Gastrocnemius medialis (tissue), 4 donors: ENCODE results near the gene LAMC1. TPM values are rescaled to one million over a fixed set of nuclear protein-coding genes. Genes with fewer than 3 reads are reported as not detected.

ENCODE experiments used
- ATAC-seq, 2 donors: fragments of 150-250 bp; one replicate each; pipeline ENCODE4 v1.9.1; 2016
- DNase-seq, 2 donors: peaks; one replicate each; pipeline ENCODE4 v3.0.0-alpha.2; 2019
- H3K27ac ChIP-seq, 4 donors: fragments of 200-600 bp; sonication (generic); 1 replicate in 1 of 4; 2 replicates in 3 of 4; pipeline ENCODE4 v1.5.1; 2016 to 2018; ENCODE audit warnings: mild to moderate bottlenecking in 2 of 4, moderate library complexity in 1 of 4
- H3K27me3 ChIP-seq, 3 donors: fragments of 200-600 bp; sonication (generic) in 2 of 3; 1 replicate in 1 of 3; 2 replicates in 2 of 3; pipeline versions ENCODE4 v1.5.1 to v1.6.0; 2016 to 2019; ENCODE audit warnings: mild to moderate bottlenecking in 1 of 3, moderate library complexity in 1 of 3
- H3K36me3 ChIP-seq, 2 donors: fragments of 200-600 bp; sonication (generic) in 1 of 2; one replicate each; pipeline ENCODE4 v1.5.1; 2017 to 2018
- H3K4me1 ChIP-seq, 2 donors: fragments of 200-600 bp; sonication (generic) in 1 of 2; one replicate each; pipeline ENCODE4 v1.5.1; 2016 to 2017; ENCODE audit warnings: mild to moderate bottlenecking in 2 of 2
- H3K4me3 ChIP-seq, 4 donors: fragments of 200-600 bp; sonication (generic) in 3 of 4; 1 replicate in 1 of 4; 2 replicates in 3 of 4; pipeline ENCODE4 v1.5.1; 2016 to 2019; ENCODE audit warnings: mild to moderate bottlenecking in 2 of 4
- H3K9me3 ChIP-seq, 3 donors: fragments of 200-600 bp; sonication (generic) in 2 of 3; 1 replicate in 1 of 3; 2 replicates in 2 of 3; pipeline ENCODE4 v1.5.1; 2016 to 2019
- CTCF ChIP-seq, 5 experiments: fragments of 450-650 bp in 3 of 5; fragments of 200-600 bp in 2 of 5; sonication (generic) in 2 of 5; IDR thresholded peaks in 4 of 5; conservative IDR thresholded peaks in 1 of 5; 1 replicate in 4 of 5; 2 replicates in 1 of 5; pipeline ENCODE4 v1.5.1; 2016 to 2019; ENCODE audit warnings: antibody characterized with exemption in 5 of 5, mild to moderate bottlenecking in 3 of 5, moderate library complexity in 3 of 5
- POLR2A ChIP-seq, 2 donors: fragments of 450-650 bp; IDR thresholded peaks; one replicate each; pipeline ENCODE4 v1.6.1; 2017; ENCODE audit warnings: antibody characterized with exemption in 2 of 2, mild to moderate bottlenecking in 2 of 2, moderate library complexity in 2 of 2
- in situ Hi-C, 4 donors: fragments of 200-750 bp; cut with MboI; loops; one replicate each; pipeline versions ENCODE4 v1.15.0 to v1.8.0; 2017; ENCODE audit warnings: low sequenced_read_pairs in 4 of 4
- intact Hi-C: fragments of 100-400 bp; cut with DNase I; formaldehyde crosslinking; loops from one replicate; pipeline ENCODE4 v1.15.1; 2023; ENCODE audit warnings: low total_unique reads
- total RNA-seq, 4 donors: library from RNA; depleted of rRNA; stranded (reverse); fragments of >200 nt; gene quantifications; one replicate each; pipeline versions ENCODE4 v1.1.0 to v1.2.3, GENCODE V29; 2016

Gene LAMC1
- total RNA-seq, 4 donors from 2014 or later: 96.1 to 161 (median 135) TPM

- H3K36me3 ChIP-seq: peaks cover 0 to 17% of the 10 kb centered on the region in 2 donors
- H3K9me3 ChIP-seq: no peaks in the 10 kb centered on the region
- H3K27ac ChIP-seq: peak overlapping the region in 3 of 4 donors; percentile 18 to 38 (median 31)
- in situ Hi-C loops: loop anchor here (25.0 kb wide), 2 partner anchors 148 to 273 kb away; partner anchors contain the start of genes SHCBP1L (in 4 of the 4) and DHX9 (in 1 of the 4)
- peaks cover 29 to 36% of the 10 kb centered on the region in 2 donors for H3K4me1 ChIP-seq
- no peaks in the 10 kb centered on the region for H3K27me3 ChIP-seq
- DNase-seq (no peak), ATAC-seq (no peak)
- TF ChIP-seq POLR2A (IDR thresholded peaks at IDR 0.05) (no peak), CTCF (IDR thresholded peaks at IDR 0.05 in 4 of 5, conservative IDR thresholded peaks at IDR 0.05 in 1 of 5) (no peak)
- intact Hi-C loops: no loop called here
- H3K4me3 ChIP-seq: no peak overlapping the region
These were observed 87.2 kb downstream of the LAMC1 start for GRCh38 chr1:183110326-183110880.

GRCh38 chr1:183114441-183114840, 91.2 kb downstream of the LAMC1 start:
- ATAC-seq (no peak), DNase-seq (no peak)
- Histone ChIP-seq H3K36me3 (peaks cover 6 to 58% of the 10 kb centered on the region in 2 donors), H3K9me3 (no peaks in the 10 kb centered on the region), H3K4me1 (peaks cover 12 to 18% of the 10 kb centered on the region in 2 donors), H3K27ac (peak overlapping the region in 1 of 4 donors; percentile 13), H3K4me3 (no peak overlapping the region), H3K27me3 (no peaks in the 10 kb centered on the region)
- in situ Hi-C loops (loop anchor here (25.0 kb wide), 2 partner anchors 152 to 277 kb away; partner anchors contain the start of genes SHCBP1L (in 4 of the 4) and DHX9 (in 1 of the 4)), intact Hi-C loops (no loop called here)
- no peak for TF ChIP-seq POLR2A (IDR thresholded peaks at IDR 0.05)
- no peak for TF ChIP-seq CTCF (IDR thresholded peaks at IDR 0.05 in 4 of 5, conservative IDR thresholded peaks at IDR 0.05 in 1 of 5)

- Histone ChIP-seq H3K4me1 (peaks cover 4 to 11% of the 10 kb centered on the region in 2 donors), H3K27me3 (no peaks in the 10 kb centered on the region), H3K9me3 (no peaks in the 10 kb centered on the region), H3K36me3 (peaks cover 6 to 68% of the 10 kb centered on the region in 2 donors), H3K4me3 (no peak overlapping the region), H3K27ac (no peak overlapping the region)
- no peak for ATAC-seq
- TF ChIP-seq CTCF (IDR thresholded peaks at IDR 0.05 in 4 of 5, conservative IDR thresholded peaks at IDR 0.05 in 1 of 5) (no peak), POLR2A (IDR thresholded peaks at IDR 0.05) (no peak)
- DNase-seq: no peak
- intact Hi-C loops (no loop called here), in situ Hi-C loops (loop anchor here (25.0 kb wide), 2 partner anchors 154 to 279 kb away; partner anchors contain the start of genes SHCBP1L (in 4 of the 4) and DHX9 (in 1 of the 4))
These were observed 93.2 kb downstream of the LAMC1 start for GRCh38 chr1:183116416-183116815.

GRCh38 chr1:183121609-183122008, 98.4 kb downstream of the LAMC1 start:
- Histone ChIP-seq H3K4me3 (no peak overlapping the region), H3K9me3 (no peaks in the 10 kb centered on the region), H3K4me1 (peaks cover 0 to 10% of the 10 kb centered on the region in 2 donors), H3K27ac (peak overlapping the region in 1 of 4 donors; percentile 26), H3K36me3 (peaks cover 11 to 97% of the 10 kb centered on the region in 2 donors), H3K27me3 (no peaks in the 10 kb centered on the region)
- intact Hi-C loops: no loop called here
- ATAC-seq (peak in 1 of 2 donors; percentile 38), DNase-seq (no peak)
- in situ Hi-C loops: loop anchor here (25.0 kb wide), 2 partner anchors 159 to 284 kb away; partner anchors contain the start of genes SHCBP1L (in 4 of the 4) and DHX9 (in 1 of the 4)
- TF ChIP-seq CTCF (IDR thresholded peaks at IDR 0.05 in 4 of 5, conservative IDR thresholded peaks at IDR 0.05 in 1 of 5) (no peak), POLR2A (IDR thresholded peaks at IDR 0.05) (no peak)
